GM23338 (cell line): Measurements from ENCODE around the gene IVD. TPM values are rescaled to one million over a fixed set of nuclear protein-coding genes. Genes with fewer than 3 reads are reported as not detected.

Source experiments
- ATAC-seq: fragments of 200-7000 bp; cut with Tn5 transposase; 3 replicates; pipeline ENCODE4 v1.9.1; 2020
- DNase-seq: peaks from one replicate; pipeline ENCODE4 v3.0.0-alpha.2; 2015; ENCODE audit warnings: low spot score
- H2AFZ ChIP-seq: fragments of 200-600 bp; sonication (generic); 2 replicates; pipeline ENCODE4 v1.8.0; 2016; ENCODE audit warnings: antibody characterized with exemption, mild to moderate bottlenecking, moderate library complexity
- H3F3A ChIP-seq: fragments of 200-600 bp; sonication (generic); replicated peaks from 2 replicates; pipeline ENCODE4 v1.8.0; 2017; ENCODE audit warnings: antibody characterized with exemption, mixed run types, low read depth
- H3K27ac ChIP-seq: fragments of 200-600 bp; sonication (generic); 2 replicates; pipeline ENCODE4 v1.6.1; 2016; ENCODE audit warnings: low read depth
- H3K27me3 ChIP-seq: fragments of 200-600 bp; sonication (generic); 2 replicates; pipeline ENCODE4 v1.8.0; 2016; ENCODE audit warnings: mild to moderate bottlenecking, mixed run types, moderate library complexity; ENCODE audit not compliant: insufficient read depth
- H3K36me3 ChIP-seq: fragments of 200-600 bp; sonication (generic); 2 replicates; pipeline ENCODE4 v1.8.0; 2016; ENCODE audit warnings: mild to moderate bottlenecking; ENCODE audit not compliant: insufficient read depth
- H3K4me1 ChIP-seq: fragments of 200-600 bp; sonication (generic); 2 replicates; pipeline ENCODE4 v1.8.0; 2016; ENCODE audit warnings: mild to moderate bottlenecking, moderate library complexity; ENCODE audit not compliant: insufficient read depth
- H3K4me2 ChIP-seq: fragments of 200-600 bp; sonication (generic); 2 replicates; pipeline ENCODE4 v1.7.1; 2017; ENCODE audit warnings: mixed run types
- H3K4me3 ChIP-seq: fragments of 200-600 bp; sonication (generic); 2 replicates; pipeline ENCODE4 v1.6.1; 2016; ENCODE audit warnings: mixed run types
- H3K79me2 ChIP-seq: fragments of 200-600 bp; sonication (generic); replicated peaks from 2 replicates; pipeline ENCODE4 v1.8.0; 2017; ENCODE audit warnings: mild to moderate bottlenecking; ENCODE audit not compliant: insufficient read depth
- H3K9me2 ChIP-seq: fragments of 200-600 bp; sonication (generic); 2 replicates; pipeline ENCODE4 v1.8.0; 2017; ENCODE audit not compliant: insufficient read depth
- H4K20me1 ChIP-seq: fragments of 200-600 bp; sonication (generic); replicated peaks from 2 replicates; pipeline ENCODE4 v1.8.0; 2017; ENCODE audit warnings: mild to moderate bottlenecking; ENCODE audit not compliant: insufficient read depth
- H3K27ac Mint-ChIP-seq: 2 replicates; pipeline ENCODE4 v1.8.0; 2020; ENCODE audit warnings: inconsistent platforms, mild to moderate bottlenecking, moderate library complexity, mixed read lengths
- H3K27me3 Mint-ChIP-seq: 3 replicates; pipeline ENCODE4 v1.8.0; 2022; ENCODE audit warnings: low read depth, mild to moderate bottlenecking, moderate library complexity, mixed read lengths, inconsistent platforms; ENCODE audit not compliant: insufficient read depth, poor library complexity
- H3K36me3 Mint-ChIP-seq: 3 replicates; pipeline ENCODE4 v1.8.0; 2021; ENCODE audit warnings: low read depth, mild to moderate bottlenecking, inconsistent platforms, moderate library complexity, mixed read lengths
- H3K4me1 Mint-ChIP-seq: 3 replicates; pipeline ENCODE4 v1.8.0; 2020; ENCODE audit warnings: mild to moderate bottlenecking, inconsistent platforms, mixed read lengths
- H3K4me3 Mint-ChIP-seq: 3 replicates; pipeline ENCODE4 v1.8.0; 2021; ENCODE audit warnings: moderate library complexity, mild to moderate bottlenecking, inconsistent platforms, mixed read lengths
- H3K9me3 Mint-ChIP-seq: 3 replicates; pipeline ENCODE4 v1.8.0; 2020; ENCODE audit warnings: moderate library complexity, mild to moderate bottlenecking, inconsistent platforms, mixed read lengths
- CREB1 ChIP-seq: fragments of 250-450 bp; sonication (Bioruptor Pico); IDR thresholded peaks from 2 replicates; pipeline ENCODE4 v1.5.0; 2020; ENCODE audit warnings: low read depth, mild to moderate bottlenecking, moderate library complexity
- CTCF ChIP-seq, 2 experiments: fragments of 200-600 bp in 1 of 2; sonication (generic) in 1 of 2; conservative IDR thresholded peaks; 2 replicates each; pipeline versions ENCODE4 v1.5.1 to v1.6.1; 2016 to 2017; ENCODE audit warnings: antibody characterized with exemption in 2 of 2, low read depth in 2 of 2, mild to moderate bottlenecking in 2 of 2, moderate library complexity in 1 of 2
- ETS1 ChIP-seq: IDR thresholded peaks from 2 replicates; pipeline ENCODE4 v1.6.1; 2016; ENCODE audit warnings: antibody characterized with exemption
- EZH2 ChIP-seq: fragments of 200-600 bp; sonication (generic); IDR thresholded peaks from one replicate; pipeline ENCODE4 v1.8.0; 2017; ENCODE audit warnings: antibody characterized with exemption, mild to moderate bottlenecking, low read depth; ENCODE audit not compliant: unreplicated experiment
- EZH2phosphoT487 ChIP-seq: fragments of 200-600 bp; sonication (generic); IDR thresholded peaks from one replicate; pipeline ENCODE4 v1.8.1; 2018; ENCODE audit warnings: antibody characterized with exemption; ENCODE audit not compliant: unreplicated experiment
- JUNB ChIP-seq: IDR thresholded peaks from one replicate; pipeline ENCODE4 v1.6.1; 2016; ENCODE audit warnings: antibody characterized with exemption; ENCODE audit not compliant: unreplicated experiment
- NANOG ChIP-seq: IDR thresholded peaks from 2 replicates; pipeline ENCODE4 v1.6.1; 2016; ENCODE audit warnings: antibody characterized with exemption, borderline replicate concordance
- POLR2AphosphoS5 ChIP-seq: IDR thresholded peaks from 2 replicates; pipeline ENCODE4 v1.6.1; 2016; ENCODE audit warnings: antibody characterized with exemption, low read depth
- REST ChIP-seq: IDR thresholded peaks from one replicate; pipeline ENCODE4 v1.6.1; 2018; ENCODE audit warnings: antibody characterized with exemption; ENCODE audit not compliant: unreplicated experiment
- STAT1 ChIP-seq: IDR thresholded peaks from one replicate; pipeline ENCODE4 v1.6.1; 2016; ENCODE audit warnings: antibody characterized with exemption; ENCODE audit not compliant: unreplicated experiment
- ZNF114 ChIP-seq: fragments of 250-450 bp; sonication (Bioruptor Pico); IDR thresholded peaks from 2 replicates; pipeline ENCODE4 v1.5.0; 2020; ENCODE audit warnings: mild to moderate bottlenecking, moderate library complexity
- ZNF331 ChIP-seq: fragments of 250-450 bp; sonication (Bioruptor Pico); IDR thresholded peaks from 2 replicates; pipeline ENCODE4 v1.5.0; 2020; ENCODE audit warnings: low read depth, mild to moderate bottlenecking, moderate library complexity
- ZNF462 ChIP-seq: fragments of 250-450 bp; sonication (Bioruptor Pico); IDR thresholded peaks from 2 replicates; pipeline ENCODE4 v1.5.0; 2020; ENCODE audit warnings: mild to moderate bottlenecking, moderate library complexity
- polyA plus RNA-seq: library from polyadenylated mRNA; unstranded; fragments of >200 nt; fragmentation: Nextera tagmentation; extraction: Ambion mirVana; gene quantifications from 2 replicates; pipeline ENCODE4 v1.2.1, GENCODE V29; 2016
- total RNA-seq: library from RNA; depleted of rRNA; stranded (reverse); fragments of >200 nt; shearing (Covaris generic); gene quantifications from 2 replicates; pipeline ENCODE4 v1.2.3, GENCODE V29; 2014

The IVD gene
- total and polyA plus RNA-seq, 2 experiments from 2014 or later = 54.1 to 75.4 TPM

- Histone ChIP-seq H3K27me3 (no peaks in the 10 kb centered on the region), H3K4me2 (no peak overlapping the region), H3K27ac (no peak overlapping the region), H2AFZ (no peak overlapping the region), H3K9me2 (no peaks in the 10 kb centered on the region), H4K20me1 (peaks cover 7% of the 10 kb centered on the region; the same call in 1 of the 2 replicates), H3K4me3 (no peak overlapping the region), H3K79me2 (no peaks in the 10 kb centered on the region), H3F3A (peaks cover 16% of the 10 kb centered on the region; the same call in 1 of the 2 replicates), H3K36me3 (peaks cover 60% of the 10 kb centered on the region), H3K4me1 (no peaks in the 10 kb centered on the region)
- H3K4me3 Mint-ChIP-seq = no peak overlapping the region
- no peak for ATAC-seq
- H3K27me3 Mint-ChIP-seq = peaks cover 2% of the 10 kb centered on the region
- H3K27ac Mint-ChIP-seq = no peak overlapping the region
- TF ChIP-seq EZH2phosphoT487 = no peak
- no peak for TF ChIP-seq REST
- no peak for TF ChIP-seq ETS1
- no peak for TF ChIP-seq NANOG
- no peak for TF ChIP-seq ZNF462 (CRISPR knock-in tag)
- TF ChIP-seq STAT1 = no peak
- TF ChIP-seq EZH2 = no peak
- TF ChIP-seq CREB1 (CRISPR knock-in tag) = no peak
- no peak for TF ChIP-seq CTCF (conservative IDR thresholded peaks at IDR 0.05; ENCODE audit: low read depth in 2 of 2)
- TF ChIP-seq ZNF114 (CRISPR knock-in tag) = no peak
- no peak for TF ChIP-seq POLR2AphosphoS5
- no peak for TF ChIP-seq ZNF331 (CRISPR knock-in tag)
- no peak for TF ChIP-seq JUNB
- H3K4me1 Mint-ChIP-seq = no peaks in the 10 kb centered on the region
- peaks cover 65% of the 10 kb centered on the region for H3K36me3 Mint-ChIP-seq
- no peaks in the 10 kb centered on the region for H3K9me3 Mint-ChIP-seq
- no peak for DNase-seq
These were observed 12.3 kb upstream of the IVD start for GRCh38 chr15:40392986-40393948.
